ENCODE measurements around the gene BOD1.

BOD1 gene

GRCh38 chr5:173616577-173617118, at the start of gene BOD1:
BOD1 (minus strand) TSS chr5:173616650; CDS start chr5:173616436, 214 bp downstream.
- ATAC-seq (ENCODE audit: low read depth): peak; percentile 98
- H3K36me3 ChIP-seq (ENCODE audit: low read depth): peaks cover 33% of the 10 kb centered on the region

GRCh38 chr5:173665326-173665725, 48.9 kb upstream of the BOD1 start:
- Histone ChIP-seq H3K36me3 (ENCODE audit: low read depth) (no peaks in the 10 kb centered on the region), H3K4me1 (ENCODE audit: insufficient read depth, poor library complexity, severe bottlenecking) (no peaks in the 10 kb centered on the region), H3K4me3 (ENCODE audit: severe bottlenecking) (no peak overlapping the region), H3K9me3 (ENCODE audit: severe bottlenecking) (no peaks in the 10 kb centered on the region), H3K27me3 (ENCODE audit: insufficient read depth, poor library complexity, severe bottlenecking) (no peaks in the 10 kb centered on the region), H3K27ac (ENCODE audit: poor library complexity, severe bottlenecking) (no peak overlapping the region)
- ATAC-seq (ENCODE audit: low read depth) (no peak), DNase-seq (ENCODE audit: low spot score) (no peak)
- TF ChIP-seq CTCF (IDR thresholded peaks at IDR 0.05; ENCODE audit: poor library complexity, severe bottlenecking): no peak

More at GRCh38 chr5:173616577-173617118, at the start of gene BOD1:
- Histone ChIP-seq H3K27me3 (ENCODE audit: insufficient read depth, poor library complexity, severe bottlenecking) (no peaks in the 10 kb centered on the region), H3K4me3 (ENCODE audit: severe bottlenecking) (peak within 1 kb of the TSS; percentile 92), H3K27ac (ENCODE audit: poor library complexity, severe bottlenecking) (peak within 1 kb of the TSS; percentile 62), H3K4me1 (ENCODE audit: insufficient read depth, poor library complexity, severe bottlenecking) (peaks cover 5% of the 10 kb centered on the region), H3K9me3 (ENCODE audit: severe bottlenecking) (no peaks in the 10 kb centered on the region)
- peak; percentile 99 for DNase-seq (ENCODE audit: low spot score)
- no peak for TF ChIP-seq CTCF (IDR thresholded peaks at IDR 0.05; ENCODE audit: poor library complexity, severe bottlenecking)

DNA sequence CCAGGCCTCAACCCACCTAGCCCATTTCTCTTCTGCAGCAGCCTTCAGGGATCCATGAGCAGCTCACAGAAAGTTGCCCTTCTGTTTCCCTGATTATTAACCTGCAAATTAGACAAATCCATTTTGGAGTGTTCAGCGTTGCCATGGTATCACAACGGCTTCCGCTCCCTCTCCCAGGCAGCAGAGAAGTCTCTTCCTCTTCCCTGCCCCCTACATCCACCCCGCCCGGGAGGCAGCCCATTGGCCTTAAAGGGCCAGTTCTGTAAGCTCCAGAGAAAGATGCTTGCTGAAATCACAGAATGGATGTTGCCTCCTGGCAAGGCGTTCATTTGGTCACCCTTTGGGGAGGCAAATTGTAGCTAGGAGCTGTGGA, 47.7 kb upstream of the BOD1 start:
- ATAC-seq (ENCODE audit: low read depth) (no peak), DNase-seq (ENCODE audit: low spot score) (no peak)
- H3K27ac ChIP-seq (ENCODE audit: poor library complexity, severe bottlenecking): no peak overlapping the region
- H3K36me3 ChIP-seq (ENCODE audit: low read depth): no peaks in the 10 kb centered on the region
- no peaks in the 10 kb centered on the region for H3K27me3 ChIP-seq (ENCODE audit: insufficient read depth, poor library complexity, severe bottlenecking)
- H3K4me1 ChIP-seq (ENCODE audit: insufficient read depth, poor library complexity, severe bottlenecking): no peaks in the 10 kb centered on the region
- no peak overlapping the region for H3K4me3 ChIP-seq (ENCODE audit: severe bottlenecking)
- no peak for TF ChIP-seq CTCF (IDR thresholded peaks at IDR 0.05; ENCODE audit: poor library complexity, severe bottlenecking)
- no peaks in the 10 kb centered on the region for H3K9me3 ChIP-seq (ENCODE audit: severe bottlenecking)

DNA sequence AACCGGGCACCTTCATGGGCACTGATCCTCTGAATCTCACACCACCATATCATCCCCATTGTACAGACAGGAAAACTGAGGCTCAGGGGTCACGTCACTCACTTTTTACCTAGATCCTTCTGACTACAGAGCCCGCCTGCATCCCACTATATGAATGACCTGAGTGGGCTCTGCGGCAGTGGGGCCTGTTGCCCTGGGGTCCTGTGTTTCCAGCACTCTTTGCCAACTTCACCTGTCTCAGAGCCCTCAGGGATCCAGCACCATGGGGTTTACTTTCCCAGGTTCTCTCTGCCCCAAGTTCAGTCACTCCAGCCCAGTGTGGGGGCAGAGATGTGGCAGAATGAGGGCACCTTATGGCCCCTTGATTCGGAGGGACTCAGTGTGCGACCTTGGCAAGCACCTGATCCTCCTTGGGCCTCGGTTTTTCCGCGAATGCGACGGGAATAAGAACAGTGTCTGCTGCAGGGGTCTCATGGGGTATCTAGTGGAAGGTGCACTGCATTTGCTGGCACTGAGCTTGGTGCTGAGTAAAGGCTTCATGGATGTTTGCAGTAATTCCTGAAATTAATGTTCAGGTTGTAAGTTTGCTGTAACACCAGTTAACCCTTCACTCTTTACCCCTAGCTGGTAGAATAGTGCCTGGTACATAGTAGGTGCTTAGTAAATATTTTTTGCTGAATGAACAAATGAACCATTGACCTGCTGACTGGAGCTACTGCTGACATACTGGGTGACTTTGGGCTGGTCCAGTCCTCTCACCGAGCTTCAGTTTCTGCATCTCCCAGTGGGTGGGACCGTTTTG, 47.1 kb upstream of the BOD1 start:
- no peak for DNase-seq (ENCODE audit: low spot score)
- Histone ChIP-seq H3K36me3 (ENCODE audit: low read depth) (no peaks in the 10 kb centered on the region), H3K4me1 (ENCODE audit: insufficient read depth, poor library complexity, severe bottlenecking) (no peaks in the 10 kb centered on the region), H3K4me3 (ENCODE audit: severe bottlenecking) (no peak overlapping the region), H3K27me3 (ENCODE audit: insufficient read depth, poor library complexity, severe bottlenecking) (no peaks in the 10 kb centered on the region), H3K9me3 (ENCODE audit: severe bottlenecking) (no peaks in the 10 kb centered on the region), H3K27ac (ENCODE audit: poor library complexity, severe bottlenecking) (no peak overlapping the region)
- no peak for TF ChIP-seq CTCF (IDR thresholded peaks at IDR 0.05; ENCODE audit: poor library complexity, severe bottlenecking)
- ATAC-seq (ENCODE audit: low read depth): no peak
